K562 (cell line): ENCODE results near the gene PANK2. TPM values are rescaled to one million over a fixed set of nuclear protein-coding genes. Genes with fewer than 3 reads are reported as not detected.
A peak's percentile ranks its signal among the peaks of the same experiment; 100 is the strongest.

Experiments used
- CBFA2T2 ChIP-seq: fragments of 450-650 bp; conservative IDR thresholded peaks from 2 replicates; pipeline ENCODE4 v1.6.1; 2017; ENCODE audit warnings: mild to moderate bottlenecking
- CBFA2T3 ChIP-seq: fragments of 450-650 bp; IDR thresholded peaks from 2 replicates; pipeline ENCODE4 v1.6.1; 2017
- CBX3 ChIP-seq, 2 experiments: IDR thresholded peaks; 1 replicate in 1 of 2; 2 replicates in 1 of 2; pipeline ENCODE4 v1.6.1; 2012; ENCODE audit warnings: inconsistent platforms in 2 of 2, low read length in 2 of 2, borderline replicate concordance in 1 of 2, control low read depth in 1 of 2
- ELF1 ChIP-seq: fragments of 200-800 bp; sonication (Bioruptor generic); IDR thresholded peaks from 2 replicates; pipeline ENCODE4 v1.6.1; 2016; ENCODE audit warnings: missing genetic modification characterization, missing compliant biosample characterization
- GABPB1 ChIP-seq: sonication (generic); formaldehyde crosslinking; IDR thresholded peaks from 2 replicates; pipeline ENCODE4 v1.8.0; 2022; ENCODE audit warnings: mild to moderate bottlenecking, missing genetic modification reagents
- GATA2 ChIP-seq: sonication (generic); formaldehyde crosslinking; IDR thresholded peaks from 2 replicates; pipeline ENCODE4 v1.4.0; 2020; ENCODE audit warnings: mild to moderate bottlenecking, missing genetic modification reagents
- HDAC6 ChIP-seq: IDR thresholded peaks from 2 replicates; pipeline ENCODE4 v1.6.1; 2012; ENCODE audit warnings: low read depth, mild to moderate bottlenecking, control low read depth, inconsistent platforms, low read length, moderate library complexity
- HMG20A ChIP-seq: fragments of 450-650 bp; formaldehyde crosslinking; conservative IDR thresholded peaks from 2 replicates; pipeline ENCODE4 v1.4.0; 2020; ENCODE audit warnings: mild to moderate bottlenecking, mixed read lengths
- HNRNPLL ChIP-seq: fragments of 200-400 bp; formaldehyde crosslinking; IDR thresholded peaks from 2 replicates; pipeline ENCODE4 v1.6.1; 2017; ENCODE audit warnings: low read length, low read depth, mild to moderate bottlenecking; ENCODE audit not compliant: poor library complexity, severe bottlenecking
- KLF16 ChIP-seq: IDR thresholded peaks from 2 replicates; pipeline ENCODE4 v1.6.1; 2016; ENCODE audit warnings: antibody characterized with exemption
- MAFF ChIP-seq: IDR thresholded peaks from 2 replicates; pipeline ENCODE4 v1.6.1; 2012; ENCODE audit warnings: low read length, improper control_type of control experiment
- MECOM ChIP-seq: fragments of 250-450 bp; sonication (Bioruptor Pico); IDR thresholded peaks from 2 replicates; pipeline ENCODE4 v1.8.0; 2022; ENCODE audit warnings: inconsistent platforms
- MLLT1 ChIP-seq, 2 experiments: fragments of 450-650 bp; IDR thresholded peaks; 2 replicates each; pipeline ENCODE4 v1.6.1; 2016
- PML ChIP-seq: IDR thresholded peaks from 2 replicates; pipeline ENCODE4 v1.6.1; 2012; ENCODE audit warnings: low read length, inconsistent platforms
- POLR2AphosphoS2 ChIP-seq: IDR thresholded peaks from 2 replicates; pipeline ENCODE4 v1.6.1; 2012; ENCODE audit warnings: low read length, improper control_type of control experiment
- POLR2B ChIP-seq: fragments of 450-650 bp; IDR thresholded peaks from 2 replicates; pipeline ENCODE4 v1.6.1; 2018; ENCODE audit warnings: low read depth; ENCODE audit not compliant: partially characterized antibody
- SLC30A9 ChIP-seq: fragments of 250-450 bp; sonication (Bioruptor Pico); IDR thresholded peaks from 2 replicates; pipeline ENCODE4 v1.8.0; 2022; ENCODE audit warnings: mild to moderate bottlenecking, moderate library complexity
- SOX6 ChIP-seq: fragments of 450-650 bp; IDR thresholded peaks from 2 replicates; pipeline ENCODE4 v1.6.1; 2014; ENCODE audit warnings: mild to moderate bottlenecking
- STAT5A ChIP-seq: IDR thresholded peaks from 2 replicates; pipeline ENCODE4 v1.6.1; 2012; ENCODE audit warnings: low read length, inconsistent platforms, borderline replicate concordance
- TAL1 ChIP-seq: fragments of 450-650 bp; IDR thresholded peaks from 2 replicates; pipeline ENCODE4 v1.6.1; 2016; ENCODE audit warnings: mild to moderate bottlenecking
- TBL1XR1 ChIP-seq, 2 experiments: IDR thresholded peaks; 2 replicates each; pipeline ENCODE4 v1.6.1; 2012; ENCODE audit warnings: improper control_type of control experiment in 2 of 2, low read length in 2 of 2, mild to moderate bottlenecking in 1 of 2
- TGIF2 ChIP-seq: sonication (generic); formaldehyde crosslinking; IDR thresholded peaks from 2 replicates; pipeline ENCODE4 v1.8.1; 2022; ENCODE audit warnings: mild to moderate bottlenecking, missing genetic modification reagents, moderate library complexity
- TSC22D4 ChIP-seq: fragments of 450-650 bp; IDR thresholded peaks from 2 replicates; pipeline ENCODE4 v1.6.1; 2016; ENCODE audit warnings: missing genetic modification characterization, missing biosample characterization, control low read depth
- YBX1 ChIP-seq: fragments of 450-650 bp; IDR thresholded peaks from 2 replicates; pipeline ENCODE4 v1.7.1; 2016; ENCODE audit warnings: mild to moderate bottlenecking
- ZBTB9 ChIP-seq: fragments of 450-650 bp; formaldehyde crosslinking; IDR thresholded peaks from 2 replicates; pipeline ENCODE4 v1.4.0; 2020; ENCODE audit warnings: mild to moderate bottlenecking, moderate library complexity
- ZFP1 ChIP-seq: fragments of 450-650 bp; formaldehyde crosslinking; IDR thresholded peaks from 2 replicates; pipeline ENCODE4 v1.4.0; 2020; ENCODE audit warnings: mild to moderate bottlenecking, mixed read lengths
- ZKSCAN1 ChIP-seq: fragments of 150-350 bp; IDR thresholded peaks from 2 replicates; pipeline ENCODE4 v1.6.1; 2016; ENCODE audit warnings: low read depth, low read length
- ZNF445 ChIP-seq: fragments of 250-450 bp; sonication (Bioruptor Pico); IDR thresholded peaks from 2 replicates; pipeline ENCODE4 v1.4.0; 2020; ENCODE audit warnings: low read depth, mild to moderate bottlenecking, moderate library complexity
- ZNF586 ChIP-seq: fragments of 450-650 bp; formaldehyde crosslinking; conservative IDR thresholded peaks from 2 replicates; pipeline ENCODE4 v1.4.0; 2020; ENCODE audit warnings: mild to moderate bottlenecking, moderate library complexity
- ZNF644 ChIP-seq: fragments of 200-800 bp; sonication (Bioruptor generic); IDR thresholded peaks from 2 replicates; pipeline ENCODE4 v1.6.1; 2016; ENCODE audit warnings: low read depth, missing genetic modification characterization, missing compliant biosample characterization
- polyA plus RNA-seq, 8 experiments: library from polyadenylated mRNA; depleted of rRNA in 4 of 8; stranded (reverse) in 5 of 8; unstranded in 3 of 8; fragments of >200 nt; fragmentation: Nextera tagmentation in 2 of 8; fragmentation: Illumina TruSeq in 1 of 8; extraction: Ambion mirVana in 2 of 8; extraction: Trizol in 1 of 8; gene quantifications; 2 replicates each; pipeline versions ENCODE4 v1.2.1 to v1.2.3, GENCODE V29; 2011 to 2014; ENCODE audit warnings: inconsistent platforms in 1 of 8, missing spikeins in 1 of 8
- total RNA-seq, 7 experiments: library from RNA; depleted of rRNA in 6 of 7; stranded (reverse); fragments of >200 nt in 6 of 7; fragmentation: Illumina TruSeq in 2 of 7; extraction: Trizol in 2 of 7; gene quantifications; 2 replicates each; pipeline versions ENCODE4 v1.2.1 to v1.2.3, GENCODE V29; 2011 to 2021; ENCODE audit warnings: low replicate concordance in 1 of 7

PANK2 gene
- total and polyA plus RNA-seq, 9 of the 15 experiments (the other 6 are each of a cell fraction or from before 2014, with no cell fraction given): 14.9 to 43.5 (median 31.4) TPM

GRCh38 chr20:3930265-3931206 is 41.3 kb downstream of the PANK2 start (continued):
- no peak for TF ChIP-seq TSC22D4 (tag)
- TF ChIP-seq SLC30A9 (CRISPR knock-in tag): no peak
- TF ChIP-seq SOX6: peak; percentile 51; the same call in 1 of the 2 replicates
- no peak for TF ChIP-seq YBX1
- peak; percentile 76; the same call in 1 of the 2 replicates for TF ChIP-seq STAT5A
- TF ChIP-seq HDAC6: no peak
- TF ChIP-seq POLR2B: no peak
- TF ChIP-seq MECOM: no peak
- 0 out of 4 replicates have a peak, but pooled peaks of 1 of the 2 experiments have one; percentile 26 for TF ChIP-seq TBL1XR1 (IDR thresholded peaks at IDR 0.05; ENCODE audit: low read length in 2 of 2)
- no peak for TF ChIP-seq ELF1 (tag)
- peak; percentile 60 for TF ChIP-seq PML
- TF ChIP-seq GATA2 (CRISPR knock-in tag): peak; percentile 86
- peak; percentile 86 for TF ChIP-seq CBFA2T2
- TF ChIP-seq ZFP1 (CRISPR knock-in tag): no peak; the same call in 1 of the 2 replicates
- peak; percentile 92 for TF ChIP-seq CBFA2T3
- peak; percentile 92 for TF ChIP-seq TAL1
- no peak for TF ChIP-seq ZNF586 (CRISPR knock-in tag)
- no peak for TF ChIP-seq ZBTB9 (CRISPR knock-in tag)
- no peak for TF ChIP-seq TGIF2
- TF ChIP-seq HMG20A (CRISPR knock-in tag): no peak
- TF ChIP-seq POLR2AphosphoS2: peak; percentile 74
- TF ChIP-seq ZNF445: no peak
- TF ChIP-seq KLF16: peak; percentile 55; the same call in 1 of the 2 replicates
- TF ChIP-seq ZKSCAN1: peak; percentile 81
- no peak for TF ChIP-seq MLLT1 (IDR thresholded peaks at IDR 0.05)
- peak in 1 of 2 experiments; percentile 17; a peak in 1 of 3 replicates for TF ChIP-seq CBX3 (IDR thresholded peaks at IDR 0.05; ENCODE audit: borderline replicate concordance in 1 of 2, low read length in 2 of 2)
- TF ChIP-seq GABPB1 (CRISPR knock-in tag): peak; percentile 39; the same call in 1 of the 2 replicates
- no peak for TF ChIP-seq ZNF644
- no peak for TF ChIP-seq MAFF
- TF ChIP-seq HNRNPLL: no peak
